Skeletal muscle tissue (tissue), 4 donors: ENCODE measurements around the gene PACSIN2. TPM values are rescaled to one million over a fixed set of nuclear protein-coding genes. Genes with fewer than 3 reads are reported as not detected.
"Not testable (repeated sequence)": the region's sequence is repeated elsewhere in the genome, so short reads cannot be mapped to it uniquely, and the experiment has no call there.

Experiments used
- H3K27ac ChIP-seq: one replicate; pipeline ENCODE4 v1.7.0; 2013; ENCODE audit warnings: mild to moderate bottlenecking, low read depth, low read length, inconsistent platforms
- H3K27me3 ChIP-seq, 3 donors: one replicate each; pipeline ENCODE4 v1.7.0; 2013; ENCODE audit warnings: low read length in 3 of 3; ENCODE audit not compliant: control insufficient read depth in 3 of 3, insufficient read depth in 3 of 3
- H3K36me3 ChIP-seq, 3 donors: one replicate each; pipeline ENCODE4 v1.7.0; 2013; ENCODE audit warnings: low read length in 3 of 3; ENCODE audit not compliant: control insufficient read depth in 3 of 3, insufficient read depth in 3 of 3
- H3K4me1 ChIP-seq, 3 donors: one replicate each; pipeline ENCODE4 v1.7.0; 2013; ENCODE audit warnings: low read length in 3 of 3, mild to moderate bottlenecking in 3 of 3; ENCODE audit not compliant: control insufficient read depth in 3 of 3, insufficient read depth in 3 of 3
- H3K4me3 ChIP-seq, 3 donors: one replicate each; pipeline ENCODE4 v1.7.0; 2013; ENCODE audit warnings: low read length in 3 of 3
- H3K9ac ChIP-seq, 3 donors: one replicate each; pipeline ENCODE4 v1.7.0; 2013; ENCODE audit warnings: low read length in 3 of 3, mild to moderate bottlenecking in 3 of 3, moderate library complexity in 2 of 3, low read depth in 1 of 3
- H3K9me3 ChIP-seq, 3 donors: one replicate each; pipeline ENCODE4 v1.7.0; 2013; ENCODE audit warnings: low read length in 3 of 3; ENCODE audit not compliant: control insufficient read depth in 3 of 3
- total RNA-seq: library from RNA; depleted of rRNA; stranded (reverse); fragments of >200 nt; gene quantifications from one replicate; pipeline ENCODE4 v1.2.3, GENCODE V29; 2014
- donor health status: Osteomylitis.

PACSIN2 gene
- total RNA-seq, 1 donor from 2014 or later, result 20.9 TPM

DNA sequence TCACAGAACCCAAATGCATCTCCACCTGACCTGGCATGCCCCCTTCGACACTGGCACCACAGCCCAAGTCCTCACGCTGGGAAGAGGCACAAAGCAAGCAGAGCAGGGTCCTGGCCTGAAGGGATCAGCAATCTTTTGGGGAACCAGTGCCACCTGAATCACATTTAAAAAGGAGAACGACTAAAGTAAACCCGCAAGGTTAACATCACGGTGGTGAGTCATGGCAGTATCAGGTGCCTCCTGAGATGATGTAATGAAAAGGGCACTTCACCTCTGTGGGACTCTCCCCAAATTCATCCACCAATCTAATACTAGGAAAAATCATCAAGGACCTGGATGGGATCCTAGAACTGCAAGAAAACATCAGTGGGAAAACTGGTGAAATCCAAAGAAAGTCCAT is 44.9 kb downstream of the PACSIN2 start:
- Histone ChIP-seq H3K27me3 (no peaks in the 10 kb centered on the region), H3K4me3 (no peak overlapping the region), H3K36me3 (no peaks in the 10 kb centered on the region), H3K4me1 (peaks cover 20 to 30% (median 26%) of the 10 kb centered on the region in 3 donors), H3K9ac (no peak overlapping the region), H3K27ac (no peak overlapping the region), H3K9me3 (no peaks in the 10 kb centered on the region)

GRCh38 chr22:42969348-42969975 is 45.5 kb downstream of the PACSIN2 start:
- Histone ChIP-seq H3K4me1 (peaks cover 16 to 28% (median 23%) of the 10 kb centered on the region in 3 donors), H3K27ac (no peak overlapping the region), H3K36me3 (no peaks in the 10 kb centered on the region), H3K27me3 (no peaks in the 10 kb centered on the region), H3K9me3 (no peaks in the 10 kb centered on the region), H3K9ac (no peak overlapping the region), H3K4me3 (no peak overlapping the region)

DNA sequence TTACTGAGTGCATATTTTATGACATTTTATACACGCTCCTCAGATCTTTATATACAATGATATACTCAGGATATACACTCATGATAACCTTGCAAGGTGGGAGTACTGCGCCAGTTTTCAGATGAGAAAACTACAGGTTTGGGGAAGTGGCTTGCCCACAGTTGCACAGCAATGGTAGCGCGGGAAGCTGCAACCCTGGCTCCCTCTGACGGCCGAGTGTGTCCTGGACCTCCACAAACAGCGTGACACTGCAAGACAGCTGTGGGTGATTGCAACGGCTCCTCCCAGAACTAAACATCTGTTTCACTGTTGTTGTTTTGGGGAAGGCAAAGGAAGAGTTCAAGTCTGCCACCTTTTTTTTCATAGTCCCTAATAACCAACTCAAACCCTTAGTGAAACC is 47.0 kb downstream of the PACSIN2 start:
- no peak overlapping the region for H3K4me3 ChIP-seq
- peak overlapping the region; percentile 13 for H3K27ac ChIP-seq
- H3K27me3 ChIP-seq, result no peaks in the 10 kb centered on the region
- H3K4me1 ChIP-seq, result peaks cover 11 to 18% (median 16%) of the 10 kb centered on the region in 3 donors
- no peaks in the 10 kb centered on the region for H3K9me3 ChIP-seq
- no peak overlapping the region for H3K9ac ChIP-seq
- no peaks in the 10 kb centered on the region for H3K36me3 ChIP-seq

GRCh38 chr22:42967005-42967404 is 47.9 kb downstream of the PACSIN2 start:
- Histone ChIP-seq H3K36me3 (no peaks in the 10 kb centered on the region), H3K9me3 (no peaks in the 10 kb centered on the region), H3K4me1 (peaks cover 11 to 20% (median 18%) of the 10 kb centered on the region in 3 donors), H3K4me3 (peak overlapping the region in 1 of 3 donors; percentile 13), H3K27me3 (no peaks in the 10 kb centered on the region), H3K27ac (peak overlapping the region; percentile 55), H3K9ac (peak overlapping the region in 1 of 3 donors; percentile 50)

GRCh38 chr22:42966497-42966896 is 48.5 kb downstream of the PACSIN2 start:
- Histone ChIP-seq H3K27me3 (no peaks in the 10 kb centered on the region), H3K27ac (peak overlapping the region; percentile 55), H3K4me3 (no peak overlapping the region), H3K4me1 (peaks cover 11 to 22% (median 18%) of the 10 kb centered on the region in 3 donors), H3K9me3 (no peaks in the 10 kb centered on the region), H3K36me3 (no peaks in the 10 kb centered on the region), H3K9ac (peak overlapping the region in 1 of 3 donors; percentile 24)

DNA sequence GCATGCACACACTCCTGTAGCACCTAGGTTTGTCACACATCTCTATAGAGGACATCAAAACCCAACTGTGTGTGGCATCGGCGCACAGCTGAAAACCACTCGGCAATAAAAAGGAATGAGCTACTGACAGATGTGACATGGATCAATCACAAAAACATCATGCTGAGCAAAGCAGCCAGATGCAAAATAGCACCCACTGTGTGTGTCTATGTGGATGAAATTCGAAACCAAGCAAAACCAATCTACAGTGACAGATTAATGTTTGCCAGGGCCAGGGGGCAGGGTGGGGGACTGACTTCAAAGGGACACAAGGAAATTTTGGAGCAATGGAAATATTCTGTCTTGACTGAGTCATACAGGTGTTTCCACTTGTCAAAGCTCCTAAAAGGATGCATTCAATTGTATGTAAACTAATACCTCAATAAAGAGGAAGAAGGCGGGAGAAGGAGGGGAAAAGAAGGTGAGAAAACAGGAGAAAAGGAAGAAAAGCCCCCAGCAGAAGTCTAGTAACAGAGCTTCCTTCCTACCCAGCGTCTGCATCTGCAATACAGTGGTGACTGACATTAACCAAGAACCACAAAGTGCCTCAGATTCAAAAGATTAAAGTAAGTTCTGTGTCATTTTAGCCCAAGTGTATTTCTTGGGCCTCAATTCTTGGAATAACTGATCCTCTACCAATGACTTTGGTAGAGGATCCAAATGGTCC is 49.8 kb downstream of the PACSIN2 start:
- H3K9ac ChIP-seq, result no peak overlapping the region
- peaks cover 19 to 31% (median 26%) of the 10 kb centered on the region in 3 donors for H3K4me1 ChIP-seq
- no peak overlapping the region for H3K4me3 ChIP-seq
- H3K27ac ChIP-seq, result no peak overlapping the region
- no peaks in the 10 kb centered on the region for H3K9me3 ChIP-seq
- H3K27me3 ChIP-seq, result no peaks in the 10 kb centered on the region
- H3K36me3 ChIP-seq, result no peaks in the 10 kb centered on the region

DNA sequence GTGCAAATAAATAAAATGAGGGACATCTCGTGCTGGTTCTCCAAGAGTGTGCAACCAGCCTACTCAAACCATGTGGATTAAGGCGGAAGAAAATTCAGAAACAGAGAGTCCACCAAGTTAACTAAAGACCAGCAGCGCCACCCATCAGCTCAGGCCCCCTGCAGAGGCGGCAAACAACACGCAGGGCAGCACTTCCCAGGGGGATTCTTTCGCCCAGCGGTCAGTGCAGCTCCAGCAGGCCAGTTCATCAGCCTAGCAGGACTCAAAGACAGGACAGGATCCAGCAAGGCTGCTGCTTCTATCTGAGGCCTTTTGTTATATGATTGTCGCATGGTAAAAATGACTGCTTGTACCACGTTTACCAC is 51.7 kb downstream of the PACSIN2 start:
- Histone ChIP-seq H3K9ac (no peak overlapping the region), H3K36me3 (no peaks in the 10 kb centered on the region), H3K9me3 (no peaks in the 10 kb centered on the region), H3K27ac (no peak overlapping the region), H3K4me1 (peaks cover 30 to 40% (median 31%) of the 10 kb centered on the region in 3 donors), H3K4me3 (no peak overlapping the region), H3K27me3 (no peaks in the 10 kb centered on the region)

DNA sequence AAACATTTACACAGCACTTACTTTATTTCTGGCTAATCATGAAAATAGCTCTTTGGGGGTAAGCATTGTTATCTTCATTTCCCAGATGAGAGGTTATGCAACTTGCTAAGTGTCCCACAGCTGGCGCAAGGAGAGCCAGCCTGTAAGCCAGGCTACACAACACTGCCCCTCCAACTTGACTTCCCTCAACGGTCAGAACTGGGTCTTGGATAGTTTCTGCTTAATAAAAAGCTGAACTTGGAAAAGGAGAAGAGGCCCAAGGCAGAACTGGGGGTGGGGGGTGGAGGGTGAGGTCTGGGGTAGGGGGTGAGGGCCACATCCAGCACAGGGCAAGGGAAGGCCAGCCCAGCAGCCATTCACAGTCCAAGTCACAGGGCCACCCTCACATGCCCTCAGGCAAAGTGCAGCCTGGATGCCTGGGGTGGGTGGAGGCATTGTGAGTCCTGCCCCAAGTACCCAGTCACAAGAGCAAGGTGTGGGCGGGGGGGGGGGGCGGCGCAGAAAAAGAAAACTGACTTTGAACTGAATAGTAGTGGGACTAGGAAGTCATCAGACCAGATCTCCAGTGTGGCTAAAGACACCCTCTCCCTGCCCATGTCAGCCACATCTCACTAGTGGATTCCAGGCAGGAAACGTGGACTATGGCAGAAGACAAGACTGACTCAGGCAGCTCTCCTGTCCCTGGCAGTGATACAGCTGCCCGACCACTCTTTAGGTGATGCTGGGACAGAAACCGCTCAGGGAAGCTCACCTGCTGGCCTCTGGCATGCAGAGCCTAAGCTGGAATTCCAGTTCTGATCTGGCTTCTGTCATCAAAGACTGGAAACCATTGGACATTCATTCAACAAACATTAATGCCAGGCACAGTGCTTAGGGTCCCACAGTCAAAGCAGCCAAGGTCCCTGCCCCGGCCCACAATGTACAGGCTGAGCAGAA is 52.4 kb downstream of the PACSIN2 start:
- H3K4me1 ChIP-seq, result peaks cover 25 to 38% (median 31%) of the 10 kb centered on the region in 3 donors
- no peaks in the 10 kb centered on the region for H3K27me3 ChIP-seq
- H3K9ac ChIP-seq, result no peak overlapping the region
- H3K27ac ChIP-seq, result no peak overlapping the region
- no peaks in the 10 kb centered on the region for H3K36me3 ChIP-seq
- H3K4me3 ChIP-seq, result no peak overlapping the region
- no peaks in the 10 kb centered on the region for H3K9me3 ChIP-seq

DNA sequence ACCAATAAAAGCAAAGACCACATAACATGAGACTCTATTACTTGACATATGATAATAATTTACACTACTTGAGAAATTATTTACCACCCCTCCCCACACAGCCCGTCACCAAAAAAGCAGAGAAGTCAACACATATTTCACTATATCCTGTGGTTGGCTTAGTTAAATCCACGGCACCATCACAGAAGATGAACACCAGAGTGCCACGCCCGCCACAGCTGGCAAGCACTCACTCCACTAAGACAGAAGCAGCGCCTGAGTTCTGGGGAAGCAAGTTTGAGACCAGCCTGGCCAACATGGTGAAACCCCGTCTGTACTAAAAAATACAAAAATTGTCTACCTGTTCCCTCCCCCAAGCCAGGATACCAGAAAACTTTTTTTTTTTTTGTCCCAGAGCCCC is 53.1 kb downstream of the PACSIN2 start:
- H3K36me3 ChIP-seq, result no peaks in the 10 kb centered on the region
- no peaks in the 10 kb centered on the region for H3K9me3 ChIP-seq
- no peaks in the 10 kb centered on the region for H3K27me3 ChIP-seq
- peaks cover 25 to 32% (median 27%) of the 10 kb centered on the region in 3 donors for H3K4me1 ChIP-seq
- H3K9ac ChIP-seq, result no peak overlapping the region
- H3K27ac ChIP-seq, result no peak overlapping the region
- H3K4me3 ChIP-seq, result no peak overlapping the region

GRCh38 chr22:42961400-42961690 is 53.6 kb downstream of the PACSIN2 start:
- not testable (repeated sequence) for H3K9ac ChIP-seq, H3K27ac ChIP-seq, H3K9me3 ChIP-seq, H3K4me3 ChIP-seq, H3K36me3 ChIP-seq, H3K27me3 ChIP-seq
- H3K4me1 ChIP-seq, result peaks cover 21 to 28% (median 28%) of the 10 kb centered on the region in 3 donors
